Endometrial microvascular endothelial cells (primary cell): Measurements from ENCODE around the gene EGFL8. TPM values are rescaled to one million over a fixed set of nuclear protein-coding genes. Genes with fewer than 3 reads are reported as not detected.

ENCODE experiments used
- in situ Hi-C: cut with HindIII; loops from 2 replicates; pipeline ENCODE4 v1.10.0; 2017; ENCODE audit warnings: low sequenced_read_pairs, low pct_unique_long_range_greater_than_20kb; ENCODE audit errors: inconsistent ontology term
- total RNA-seq: library from RNA; depleted of rRNA; stranded (reverse); fragments of >200 nt; gene quantifications from one replicate; pipeline ENCODE4 v1.2.3, GENCODE V29; 2015; ENCODE audit errors: inconsistent ontology term

The EGFL8 gene
- total RNA-seq: 6.6 TPM

DNA sequence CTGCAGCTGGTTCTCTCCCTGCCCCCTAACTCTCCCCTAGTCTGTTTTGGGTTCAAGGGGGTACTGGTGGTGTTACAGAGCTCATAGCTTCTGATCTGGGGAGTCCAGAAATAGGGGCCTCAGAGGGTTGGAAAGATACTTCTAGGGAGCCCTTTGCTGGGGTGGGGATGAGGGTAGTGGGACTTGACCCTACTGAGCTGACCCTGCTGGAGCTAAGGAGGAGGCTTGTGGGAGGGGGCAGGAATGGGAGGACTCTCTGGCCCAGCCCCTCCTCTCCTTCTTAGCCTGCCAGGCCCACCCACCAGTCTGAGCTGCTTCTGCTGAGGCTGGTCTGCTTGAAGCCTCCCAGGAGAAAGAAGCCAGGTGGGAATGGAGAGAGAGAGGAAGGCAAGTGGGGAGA is at the start of gene EGFL8:
TSS of gene EGFL8 (plus strand) at position 301 of the 400 bp plus-strand sequence. CDS start 1,571 bp downstream, outside the sequence.
- in situ Hi-C loops: no loop called here

DNA sequence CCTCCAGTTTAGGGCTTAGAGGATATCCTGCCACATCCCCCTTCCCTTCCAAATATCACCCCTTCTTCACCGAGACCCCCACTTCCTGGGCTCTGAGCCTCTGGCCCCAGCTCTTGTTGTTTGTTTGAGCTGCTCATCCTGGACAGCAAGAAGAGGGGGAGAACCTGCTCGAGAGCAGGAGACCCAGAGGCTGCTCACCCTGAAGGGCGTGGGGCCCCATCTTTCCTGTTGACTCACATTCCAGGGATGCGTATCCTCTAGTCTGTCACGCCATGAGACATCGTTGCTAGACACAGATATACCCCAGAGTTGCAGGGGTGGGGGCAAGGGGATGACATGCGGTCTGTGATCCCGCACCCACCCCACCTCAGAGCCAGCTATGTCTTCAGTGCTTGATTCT is 49.6 kb upstream of the EGFL8 start:
- in situ Hi-C loops: loop anchor here (25.0 kb wide), 1 partner anchor 177 kb away; the partner anchor contains the start of genes C2 and CFB

DNA sequence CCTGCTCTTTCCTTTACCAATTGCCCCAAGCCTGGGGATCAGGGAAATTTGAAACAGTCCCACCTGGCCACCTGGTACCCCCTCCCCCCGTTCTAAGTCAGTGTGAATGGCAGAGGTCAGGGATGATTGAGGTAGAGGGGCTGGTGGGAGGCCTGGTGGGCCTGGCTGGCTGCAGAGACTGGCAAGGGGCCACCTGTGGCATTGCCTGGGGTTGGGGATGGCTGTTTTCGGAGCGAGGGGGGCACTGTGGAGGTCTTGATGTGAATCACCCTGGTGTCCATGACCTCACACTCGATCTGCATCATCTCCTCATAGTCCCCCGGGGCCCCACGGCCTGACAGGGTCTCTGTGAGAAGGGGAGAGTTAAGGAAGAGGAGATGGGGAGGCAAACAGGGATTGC is 48.8 kb upstream of the EGFL8 start:
- in situ Hi-C loops: loop anchor here (25.0 kb wide), 1 partner anchor 178 kb away; the partner anchor contains the start of genes C2 and CFB

DNA sequence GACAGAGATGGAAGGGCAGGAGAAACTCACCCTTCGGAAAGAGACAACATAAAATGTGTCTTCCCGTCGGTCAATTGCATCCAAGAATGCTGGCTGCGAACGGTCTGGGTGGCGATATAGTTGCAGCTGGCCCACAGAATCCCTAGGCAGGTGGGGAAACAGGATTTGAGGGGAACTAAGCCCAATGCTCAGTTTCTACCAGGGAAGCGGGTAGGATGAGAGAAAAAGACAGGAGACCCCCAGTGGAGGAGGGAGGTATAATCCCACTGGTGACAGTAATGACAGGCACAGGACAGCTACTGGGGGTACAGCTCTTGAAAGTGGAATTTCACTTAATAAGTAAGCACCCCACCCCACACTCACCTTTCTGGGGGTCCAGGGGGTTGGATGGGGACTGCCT is 47.7 kb upstream of the EGFL8 start:
- in situ Hi-C loops: loop anchor here (25.0 kb wide), 1 partner anchor 179 kb away; the partner anchor contains the start of genes C2 and CFB

DNA sequence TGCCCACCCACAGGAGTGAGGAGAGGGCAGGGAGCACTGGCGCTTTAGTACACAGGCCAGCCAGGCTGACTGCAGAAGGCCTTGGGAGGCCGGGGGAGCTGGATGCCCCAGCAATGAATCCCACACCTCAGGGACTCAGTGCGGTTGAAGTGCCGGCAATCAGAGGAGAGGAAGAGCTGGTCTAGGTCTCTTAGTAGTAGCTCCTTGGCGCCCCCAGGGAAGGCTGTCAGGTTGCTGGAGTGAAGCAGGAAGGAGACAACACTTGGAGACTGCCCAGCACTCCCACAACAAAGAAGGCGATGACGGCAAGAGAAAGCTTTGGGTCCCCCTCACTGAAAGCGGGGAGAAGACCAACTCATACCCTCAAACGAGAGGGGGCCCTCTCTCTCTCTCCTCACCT is 46.9 kb upstream of the EGFL8 start:
- in situ Hi-C loops: loop anchor here (25.0 kb wide), 1 partner anchor 180 kb away; the partner anchor contains the start of genes C2 and CFB

DNA sequence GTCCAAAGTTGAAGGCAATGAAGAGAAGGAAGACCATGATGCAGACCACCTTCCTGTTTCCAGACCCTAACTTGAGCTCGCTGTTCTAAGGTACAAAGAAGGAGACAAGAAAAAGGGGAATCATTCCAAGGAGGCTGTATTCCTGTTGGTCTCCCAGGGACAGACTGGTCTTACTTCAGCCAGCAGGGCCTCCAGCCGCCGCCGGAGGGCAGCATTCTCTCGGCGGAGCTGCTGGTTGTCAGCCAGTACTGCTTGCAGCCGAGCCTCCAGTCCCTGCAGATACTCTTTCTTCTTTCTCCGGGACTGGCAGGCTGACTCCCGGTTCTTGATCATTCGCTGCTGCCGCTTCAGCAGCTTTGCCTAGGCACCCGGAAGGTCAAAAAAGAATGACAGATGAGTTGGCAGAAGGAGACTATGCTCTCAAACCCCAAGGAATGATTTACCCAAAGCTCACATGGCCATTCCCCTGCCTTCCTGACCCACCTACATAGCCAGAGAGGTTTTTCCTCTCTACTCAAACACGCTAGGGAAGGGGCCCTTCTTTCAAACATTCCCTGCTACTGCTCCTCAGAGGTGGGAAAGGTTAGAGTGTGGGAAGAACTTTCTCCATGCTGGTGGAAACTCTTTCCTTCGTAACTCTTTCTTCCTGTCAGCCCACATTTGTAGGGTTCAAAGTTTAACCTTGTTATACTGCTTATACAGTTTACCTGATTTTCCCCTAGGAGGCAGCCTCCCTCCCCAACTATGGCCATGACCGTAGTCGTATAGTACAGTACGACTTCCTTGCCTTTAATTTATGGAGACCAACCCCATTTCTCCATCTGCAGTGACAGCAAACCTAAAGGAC is 45.4 kb upstream of the EGFL8 start:
- in situ Hi-C loops: loop anchor here (25.0 kb wide), 1 partner anchor 182 kb away; the partner anchor contains the start of genes C2 and CFB

DNA sequence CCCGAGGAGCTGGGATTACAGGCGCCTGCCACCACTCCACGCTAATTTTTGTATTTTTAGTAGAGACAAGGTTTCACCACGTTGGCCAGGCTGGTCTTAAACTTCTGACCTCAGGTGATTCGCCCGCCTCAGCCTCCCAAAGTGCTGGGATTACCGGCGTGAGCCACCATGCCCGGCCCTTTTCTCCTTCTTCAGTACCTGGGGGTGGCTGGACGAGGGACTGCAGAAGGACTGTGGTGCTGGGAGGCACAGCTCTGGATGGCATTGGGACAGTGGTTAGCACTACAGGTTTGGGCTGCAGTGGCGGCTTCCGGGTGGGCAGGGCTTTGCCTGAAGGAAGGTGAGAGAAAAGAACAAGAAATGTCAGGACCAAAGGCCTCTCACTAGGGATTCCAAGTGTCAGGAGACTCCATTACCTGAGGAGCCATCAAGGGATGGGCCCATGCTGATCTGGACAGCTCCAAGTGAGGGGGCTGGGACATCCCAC is 43.8 kb upstream of the EGFL8 start:
- in situ Hi-C loops: loop anchor here (25.0 kb wide), 1 partner anchor 183 kb away; the partner anchor contains the start of genes C2 and CFB

DNA sequence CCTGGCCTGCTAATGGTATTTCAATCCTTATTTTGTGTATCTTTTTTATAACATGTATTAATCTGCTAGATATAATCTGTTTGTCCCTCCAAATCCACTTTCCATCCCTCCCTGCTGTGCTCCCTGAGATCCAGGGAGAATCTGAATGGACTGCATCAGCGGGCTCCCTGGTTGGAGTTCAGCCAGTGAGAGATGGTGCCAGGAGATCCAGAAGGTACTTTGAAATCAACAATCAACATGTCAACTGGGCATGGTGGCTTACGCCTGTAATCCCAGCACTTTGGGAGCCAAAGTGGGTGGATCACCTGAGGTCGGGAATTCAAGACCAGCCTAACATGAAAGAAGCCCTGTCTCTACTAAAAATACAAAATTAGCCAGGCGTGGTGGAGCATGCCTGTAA is 40.7 kb upstream of the EGFL8 start:
- in situ Hi-C loops: loop anchor here (25.0 kb wide), 1 partner anchor 186 kb away; the partner anchor contains the start of genes C2 and CFB

DNA sequence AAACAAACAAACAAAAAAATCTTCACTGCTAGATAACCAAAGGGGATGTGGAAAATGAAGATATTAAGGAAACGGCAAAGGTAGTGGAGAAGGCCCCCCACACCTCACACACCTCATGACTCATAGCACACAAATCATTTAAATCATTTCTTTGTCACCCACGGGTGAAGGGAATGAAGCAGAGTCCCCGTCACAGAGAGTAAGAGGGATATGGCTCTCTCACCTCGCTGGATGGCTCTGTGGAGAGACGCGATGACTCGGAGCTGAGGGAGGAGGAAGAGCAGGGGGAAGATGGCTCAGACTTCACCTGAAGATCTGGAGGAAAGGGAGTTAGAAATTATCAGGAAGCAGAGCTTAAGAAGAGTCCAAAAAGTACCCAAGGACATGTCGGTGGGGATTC is 37.5 kb upstream of the EGFL8 start:
- in situ Hi-C loops: no loop called here

DNA sequence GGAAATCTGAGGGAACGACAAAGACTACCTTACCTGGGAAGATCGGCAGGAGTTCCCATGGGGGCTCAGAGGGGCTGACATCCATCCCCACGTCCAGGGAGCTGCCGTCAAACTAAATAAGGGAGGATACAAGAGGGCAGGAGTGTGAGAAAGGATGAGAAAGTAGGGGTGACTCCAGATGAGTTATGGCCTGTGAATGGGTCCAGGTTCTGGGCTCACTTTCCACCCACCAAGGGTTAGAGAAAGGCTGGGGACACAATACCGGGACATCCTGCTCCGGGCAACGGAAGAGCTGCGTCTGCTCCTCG is 37.0 kb upstream of the EGFL8 start:
- in situ Hi-C loops: no loop called here

DNA sequence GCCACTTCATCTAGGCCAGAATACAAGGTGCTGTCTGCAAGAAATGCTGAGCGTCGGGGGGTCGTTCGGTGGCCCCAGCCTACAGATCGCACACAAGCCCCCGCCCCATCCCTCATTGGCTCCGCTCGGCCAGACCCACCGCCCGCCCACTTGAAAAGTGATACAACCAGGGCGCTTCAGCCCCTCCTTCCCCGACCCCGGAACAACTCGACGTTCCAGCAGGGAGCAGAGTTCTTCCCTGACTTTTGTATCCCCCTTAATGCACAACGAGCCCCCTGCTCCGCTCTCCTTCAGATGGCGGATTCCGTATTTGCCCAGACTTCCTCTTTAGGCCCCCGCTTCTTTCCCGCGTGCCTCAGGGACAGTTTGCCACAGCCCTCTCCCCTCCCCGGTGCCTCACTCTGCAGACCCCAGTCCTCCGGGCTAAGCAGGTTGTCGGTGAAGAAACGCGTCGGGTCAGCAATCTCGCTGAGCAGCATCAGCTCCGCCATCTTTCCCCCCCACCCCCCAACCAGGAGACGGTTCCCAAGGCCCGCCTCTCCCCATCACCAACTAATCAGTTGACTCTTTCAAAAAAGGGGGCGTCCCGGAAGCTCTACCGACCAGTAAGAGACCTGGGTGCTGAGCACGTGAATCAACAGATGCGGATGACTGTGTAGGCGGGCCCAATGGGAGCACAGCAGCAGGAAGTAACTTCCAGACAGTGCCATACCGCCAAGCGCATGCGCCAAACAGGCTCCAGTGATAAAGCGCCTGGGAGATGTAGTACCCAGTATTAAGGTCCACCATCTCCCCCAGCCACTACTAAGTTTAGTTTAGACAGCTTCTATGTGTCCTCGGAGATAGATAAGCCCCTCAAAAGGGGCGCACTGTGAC is 36.4 kb upstream of the EGFL8 start, which contains the start of gene ATF6B:
TSS of gene ATF6B (minus strand) at position 530 of the 876 bp plus-strand sequence. CDS start at position 491, 39 bp downstream.
- in situ Hi-C loops: no loop called here

DNA sequence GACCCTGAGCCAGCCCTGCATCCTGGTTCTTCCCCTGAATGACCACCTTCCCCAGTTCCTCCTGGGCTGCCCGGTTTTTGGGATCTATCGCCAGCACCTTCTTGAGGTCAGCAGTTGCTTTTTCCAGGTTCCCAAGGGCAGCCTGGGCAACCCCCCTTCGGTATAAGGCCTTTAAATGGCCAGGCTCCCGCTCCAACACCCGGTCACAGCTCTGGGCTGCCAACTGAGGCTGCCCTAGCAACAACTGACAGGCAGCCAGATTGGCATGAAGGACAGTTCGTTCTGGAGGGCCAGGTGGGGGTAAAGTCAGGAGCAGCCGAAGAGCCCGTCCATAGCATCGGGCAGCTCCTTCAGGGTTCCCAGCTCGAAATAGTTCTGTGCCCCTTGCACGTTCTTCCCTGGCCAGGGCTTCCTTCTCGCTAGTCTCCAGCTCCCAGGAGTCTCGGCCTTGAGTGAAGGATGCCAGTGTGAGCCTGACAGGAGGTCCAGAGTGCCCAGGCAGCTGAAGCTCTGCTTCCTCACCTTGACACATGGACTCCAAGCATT is 35.6 kb upstream of the EGFL8 start:
- in situ Hi-C loops: no loop called here

DNA sequence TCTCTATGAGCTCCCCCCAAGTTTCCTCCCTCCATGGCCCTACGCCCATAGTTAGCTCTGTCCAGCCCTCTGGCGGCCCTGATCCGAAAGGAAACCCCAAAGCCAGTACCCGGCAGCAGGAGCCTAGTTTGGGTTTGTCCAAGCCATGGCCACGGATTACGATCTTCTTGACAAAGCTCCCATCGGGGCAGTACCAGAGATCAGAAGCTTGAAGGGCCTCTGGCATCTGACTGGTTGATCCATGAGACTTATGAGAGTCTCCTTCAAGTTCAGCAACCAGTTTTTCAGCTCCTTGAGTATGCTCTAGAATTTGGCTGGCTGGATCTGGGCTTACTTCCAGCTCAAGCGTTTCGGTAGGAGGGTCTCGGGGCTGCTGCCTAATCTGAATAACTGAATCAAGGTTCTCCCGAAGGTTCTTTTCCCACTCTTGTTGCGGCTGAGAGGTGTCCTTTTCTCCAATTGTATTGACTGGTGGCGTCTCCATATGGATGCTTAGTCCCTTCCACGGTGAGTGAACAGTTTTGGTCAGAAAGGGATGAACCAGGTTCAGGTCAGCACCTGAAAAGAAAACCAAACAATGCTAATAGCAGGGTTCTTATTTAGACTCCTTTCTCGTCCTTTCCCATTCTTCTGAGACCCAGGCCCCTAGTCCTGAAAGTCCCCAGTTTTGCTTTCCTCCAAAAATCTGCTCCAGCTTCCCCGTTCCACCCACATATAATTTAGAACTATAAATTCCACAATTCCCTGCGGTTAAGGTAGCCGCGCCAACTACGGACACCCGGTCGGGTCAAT is 34.9 kb upstream of the EGFL8 start:
- in situ Hi-C loops: no loop called here

DNA sequence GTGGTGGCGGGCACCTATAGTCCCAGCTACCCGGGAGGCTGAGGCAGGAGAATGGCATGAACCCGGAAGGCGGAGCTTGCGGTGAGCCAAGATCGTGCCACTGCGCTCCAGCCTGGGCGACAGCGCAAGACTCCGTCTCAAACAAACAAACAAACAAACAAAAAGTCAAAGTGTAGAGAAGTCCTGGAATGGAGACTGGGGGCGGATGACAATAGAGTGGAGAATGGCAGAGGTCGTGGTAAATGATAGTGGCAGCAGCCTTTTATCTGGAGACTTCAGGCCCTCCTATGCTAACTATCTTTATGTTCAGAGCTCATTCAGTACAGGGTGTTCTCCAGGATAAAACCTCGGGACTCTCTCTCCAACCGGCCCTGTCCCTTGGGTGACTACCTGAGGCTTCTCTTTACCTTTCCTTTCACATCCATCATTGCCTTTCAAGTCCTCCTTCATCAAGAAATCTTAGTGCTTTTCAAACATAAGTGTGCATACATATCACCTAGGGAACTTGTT is 32.9 kb upstream of the EGFL8 start:
- in situ Hi-C loops: no loop called here

DNA sequence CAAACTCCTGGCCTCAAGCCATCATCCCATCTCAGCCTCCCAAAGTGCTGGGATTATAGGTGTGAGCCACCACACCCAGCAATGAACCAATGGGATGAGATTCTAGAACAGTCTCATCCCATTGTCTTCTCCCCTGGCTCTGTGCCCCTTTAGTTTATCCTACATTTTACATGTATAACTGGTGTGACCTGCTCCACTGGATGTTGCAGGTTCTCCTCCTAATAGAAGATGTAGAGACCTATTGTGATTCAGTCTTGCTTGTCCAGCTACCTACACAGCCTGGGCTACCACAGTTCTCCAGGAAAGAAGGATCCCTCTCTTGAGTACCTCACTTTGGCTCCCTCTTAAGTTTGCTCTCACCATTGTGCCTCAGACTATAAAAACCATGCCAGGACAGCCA is 32.3 kb upstream of the EGFL8 start:
- in situ Hi-C loops: no loop called here

DNA sequence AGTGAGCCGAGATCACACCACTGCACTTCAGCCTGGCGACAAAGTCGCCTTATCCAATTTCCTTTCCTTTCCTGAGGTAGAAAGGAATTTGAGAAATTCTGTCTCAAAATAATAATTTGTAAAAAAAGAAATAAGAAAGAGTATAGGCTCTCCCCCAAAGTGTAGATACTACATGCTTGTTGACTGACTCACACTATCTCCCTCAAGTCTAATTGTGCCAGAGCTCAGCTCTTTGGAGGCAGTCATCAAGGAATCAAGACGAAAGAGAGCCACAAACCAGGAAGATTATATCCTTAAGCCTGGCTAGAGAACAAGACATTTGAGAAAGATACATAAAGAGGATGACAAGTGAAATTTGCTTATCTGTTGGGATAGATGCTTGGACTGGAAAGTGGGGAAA is 30.6 kb upstream of the EGFL8 start:
- in situ Hi-C loops: no loop called here

DNA sequence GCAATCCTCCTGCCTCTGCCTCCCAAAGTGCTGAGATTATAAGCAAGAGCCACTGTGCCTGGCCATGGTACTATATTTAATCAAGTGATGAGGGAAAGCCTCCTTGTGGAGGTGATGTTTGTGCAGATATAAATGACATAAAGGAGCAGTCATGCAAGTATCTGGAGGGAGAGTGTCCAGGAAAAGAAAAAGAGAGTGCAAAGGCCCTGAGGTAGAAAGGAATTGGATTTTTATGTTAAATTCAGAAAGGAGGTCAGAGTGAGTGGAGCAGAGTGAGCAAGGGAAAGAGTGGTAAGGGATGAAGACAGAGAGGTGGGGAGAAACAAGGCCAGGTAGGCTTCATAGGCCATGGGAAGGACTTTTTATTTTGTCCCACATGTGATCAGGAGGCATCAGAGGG is 26.9 kb upstream of the EGFL8 start:
- in situ Hi-C loops: no loop called here

DNA sequence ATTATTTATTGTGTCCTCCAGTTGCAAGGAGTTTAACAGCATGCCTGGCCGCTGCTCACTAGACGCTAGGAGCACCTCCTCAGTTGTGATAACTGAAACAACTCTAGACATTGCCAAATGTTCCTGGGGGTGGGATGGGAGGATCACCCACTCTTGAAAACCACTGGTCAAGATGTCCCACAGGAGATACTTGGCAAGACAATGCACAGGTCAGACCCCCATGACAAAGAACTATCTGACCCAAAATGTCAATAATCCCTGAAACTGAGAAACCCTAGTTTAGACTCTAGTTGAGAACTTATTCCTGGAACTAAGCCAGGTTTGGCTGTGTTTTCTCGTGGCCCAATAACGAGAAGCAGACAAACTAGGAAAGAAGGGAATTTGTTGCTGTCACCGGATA is 24.8 kb upstream of the EGFL8 start:
- in situ Hi-C loops: no loop called here
